Stimulated activated CD8-positive, alpha-beta memory T cell treated with anti-CD3 and anti-CD28 coated beads, Interleukin-4, amount 100 ng/mL, for 48 hours (primary cell): ENCODE data around the gene ETV2.
"Not testable (repeated sequence)": the region's sequence is repeated elsewhere in the genome, so short reads cannot be mapped to it uniquely, and the experiment has no call there.

ENCODE experiments used
- DNase-seq: peaks from one replicate; pipeline ENCODE4 v3.0.0-alpha.2; 2020

The ETV2 gene

DNA sequence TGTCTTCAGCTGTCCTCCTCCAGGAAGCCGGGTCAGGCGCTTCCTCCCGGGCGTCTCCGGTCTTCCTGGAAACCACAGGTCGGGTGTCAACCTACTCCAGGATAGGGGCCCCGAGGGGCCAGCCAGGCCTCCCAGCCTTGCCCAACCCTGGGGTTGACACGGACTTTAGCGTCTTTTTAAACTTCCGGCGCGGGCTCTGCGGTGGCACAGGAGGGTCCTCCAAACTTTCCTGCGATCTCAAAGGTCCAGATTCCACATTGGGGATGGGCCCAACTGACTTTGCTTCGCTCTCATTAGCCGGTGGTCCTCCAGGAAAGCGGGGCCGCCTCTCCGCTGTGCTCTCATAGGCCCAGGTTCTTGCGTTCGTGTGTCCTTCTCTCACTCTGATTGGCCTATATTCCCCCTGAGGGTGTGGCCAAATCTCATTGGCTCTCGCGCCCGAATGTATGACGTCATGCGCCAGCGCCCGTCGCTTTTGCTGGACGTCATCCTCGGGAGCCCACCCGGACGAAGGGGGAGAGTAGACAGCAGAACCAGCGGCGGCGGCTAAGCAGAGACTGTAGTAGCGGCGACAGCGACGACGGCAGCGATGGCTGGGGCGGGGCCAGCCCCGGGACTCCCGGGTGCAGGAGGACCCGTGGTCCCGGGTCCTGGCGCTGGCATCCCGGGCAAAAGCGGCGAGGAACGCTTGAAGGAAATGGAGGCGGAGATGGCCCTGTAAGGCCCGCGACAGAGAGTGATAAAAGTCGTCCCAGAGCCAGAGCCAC is 12.8 kb upstream of the ETV2 start, which contains the start of gene RBM42:
Gene RBM42 (plus strand): TSS at position 472 of the 767 bp plus-strand sequence. CDS start 118 bp downstream, at position 590.
- DNase-seq: peak; percentile 99

DNA sequence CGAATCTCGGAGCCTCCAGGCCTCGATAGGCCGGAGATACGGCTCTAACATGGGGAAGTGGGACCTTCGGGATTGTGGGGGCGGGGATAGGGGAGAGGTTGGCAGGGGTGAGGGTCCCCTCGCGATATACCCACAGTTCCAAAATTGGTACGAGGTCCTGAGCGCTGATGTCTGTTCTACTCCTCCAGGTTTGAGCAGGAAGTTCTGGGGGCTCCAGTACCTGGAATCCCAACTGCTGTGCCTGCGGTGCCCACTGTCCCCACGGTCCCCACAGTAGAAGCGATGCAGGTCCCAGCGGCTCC is 12.3 kb upstream of the ETV2 start:
- no peak for DNase-seq

DNA sequence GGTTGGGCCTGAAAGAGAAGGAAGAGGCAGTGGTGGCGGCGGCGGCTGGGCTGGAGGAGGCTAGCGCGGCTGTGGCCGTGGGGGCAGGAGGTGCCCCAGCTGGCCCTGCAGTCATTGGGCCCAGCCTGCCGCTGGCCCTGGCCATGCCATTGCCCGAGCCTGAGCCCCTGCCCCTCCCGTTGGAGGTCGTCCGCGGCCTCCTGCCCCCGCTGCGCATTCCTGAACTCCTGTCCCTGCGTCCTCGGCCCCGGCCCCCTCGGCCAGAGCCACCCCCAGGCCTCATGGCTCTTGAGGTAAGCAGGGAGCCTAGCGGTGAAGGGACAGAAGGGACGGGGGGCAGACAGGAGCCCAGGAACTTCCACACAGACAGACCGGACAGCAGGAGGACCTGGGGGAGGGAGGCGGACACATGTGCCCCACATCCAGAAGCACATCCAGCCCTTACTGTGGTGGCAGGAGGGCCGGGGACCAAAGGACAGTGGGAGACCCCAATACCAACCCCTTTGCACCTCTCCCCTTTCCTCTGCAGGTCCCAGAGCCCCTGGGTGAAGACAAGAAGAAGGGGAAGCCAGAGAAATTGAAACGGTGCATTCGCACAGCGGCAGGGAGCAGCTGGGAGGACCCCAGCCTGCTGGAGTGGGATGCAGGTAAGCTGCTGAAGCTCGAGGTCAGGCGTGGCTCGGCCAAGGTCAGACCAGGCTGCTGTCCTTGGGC is 7.7 kb upstream of the ETV2 start:
- DNase-seq: no peak

DNA sequence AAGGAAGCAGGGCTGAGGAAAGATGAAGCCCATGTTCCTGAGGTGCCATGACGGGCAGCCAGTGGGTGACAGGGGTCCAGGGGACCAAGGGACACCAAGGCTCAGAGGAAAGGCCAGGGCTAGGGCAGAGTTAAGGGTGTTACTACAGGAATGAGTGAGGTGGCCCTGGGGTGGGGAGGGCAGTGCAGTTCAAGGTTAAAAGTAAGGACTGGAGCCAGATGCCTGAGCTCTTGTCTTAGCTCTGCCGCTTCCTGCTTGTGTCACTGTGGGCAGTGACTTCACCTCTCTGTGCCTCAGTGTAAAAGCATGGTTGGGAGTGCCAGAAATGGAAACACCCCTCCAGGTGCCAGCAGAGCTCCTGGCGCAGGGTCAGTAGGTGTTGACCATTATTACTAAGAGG is 4.9 kb upstream of the ETV2 start:
- no peak for DNase-seq

DNA sequence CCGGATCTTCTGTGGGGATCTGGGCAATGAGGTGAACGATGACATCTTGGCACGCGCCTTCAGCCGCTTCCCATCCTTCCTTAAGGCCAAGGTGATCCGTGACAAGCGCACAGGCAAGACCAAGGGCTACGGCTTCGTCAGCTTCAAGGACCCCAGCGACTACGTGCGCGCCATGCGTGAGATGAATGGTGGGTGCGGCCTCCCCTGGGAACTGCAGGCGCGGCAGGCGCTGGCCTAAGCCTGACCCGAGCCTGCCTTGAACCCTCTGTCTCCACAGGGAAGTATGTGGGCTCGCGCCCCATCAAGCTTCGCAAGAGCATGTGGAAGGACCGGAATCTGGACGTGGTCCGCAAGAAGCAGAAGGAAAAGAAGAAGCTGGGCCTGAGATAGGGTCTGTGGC is 4.4 kb upstream of the ETV2 start:
- DNase-seq: no peak

DNA sequence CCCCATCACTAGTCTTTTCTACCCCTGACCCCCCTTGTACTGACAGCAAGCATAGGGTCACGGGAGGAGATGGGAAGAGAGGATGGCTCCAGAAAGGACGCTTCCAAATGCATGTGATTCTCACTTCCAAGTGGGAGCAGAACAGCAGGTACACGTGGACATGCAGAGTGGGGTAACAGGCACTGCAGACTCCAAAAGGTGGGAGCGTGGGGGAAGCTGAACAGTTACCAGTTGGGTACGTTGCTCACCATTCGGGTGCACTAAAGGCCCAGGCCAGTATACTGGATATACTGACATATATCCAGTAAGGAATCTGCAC is 2.3 kb upstream of the ETV2 start:
- no peak for DNase-seq

DNA sequence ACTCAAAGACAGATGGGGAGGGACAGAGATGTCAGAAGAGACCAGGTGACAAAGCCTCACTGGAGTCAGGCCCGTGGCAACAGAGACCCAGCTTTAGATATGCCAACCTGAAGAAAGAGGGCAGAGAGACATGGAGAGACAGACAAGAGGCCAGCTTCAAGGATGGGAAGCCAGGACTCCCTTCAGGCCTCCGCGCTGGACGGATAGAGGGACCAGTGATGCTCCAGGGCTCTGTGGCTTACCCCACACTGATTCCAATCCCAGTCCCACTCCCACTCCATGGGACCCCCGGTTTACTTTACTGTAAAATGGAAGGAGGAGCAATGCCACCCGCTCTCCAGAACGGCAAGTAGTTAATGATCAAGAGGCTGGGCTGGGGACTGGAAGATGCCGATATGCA is 1.7 kb upstream of the ETV2 start:
- DNase-seq: no peak

DNA sequence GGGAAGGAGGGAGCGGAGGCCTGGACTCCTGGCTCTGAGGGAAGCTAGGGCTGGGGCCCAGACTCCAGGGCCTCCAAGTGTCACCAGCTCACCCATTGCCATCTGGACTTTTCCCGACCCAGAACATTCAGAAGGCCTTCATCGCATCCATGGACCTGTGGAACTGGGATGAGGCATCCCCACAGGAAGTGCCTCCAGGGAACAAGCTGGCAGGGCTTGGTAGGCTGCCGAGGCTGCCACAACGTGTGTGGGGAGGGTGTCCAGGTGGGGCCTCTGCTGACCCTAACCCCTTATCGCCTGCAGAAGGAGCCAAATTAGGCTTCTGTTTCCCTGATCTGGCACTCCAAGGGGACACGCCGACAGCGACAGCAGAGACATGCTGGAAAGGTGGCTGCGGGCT is 767 bp downstream of the ETV2 start:
- DNase-seq: no peak

DNA sequence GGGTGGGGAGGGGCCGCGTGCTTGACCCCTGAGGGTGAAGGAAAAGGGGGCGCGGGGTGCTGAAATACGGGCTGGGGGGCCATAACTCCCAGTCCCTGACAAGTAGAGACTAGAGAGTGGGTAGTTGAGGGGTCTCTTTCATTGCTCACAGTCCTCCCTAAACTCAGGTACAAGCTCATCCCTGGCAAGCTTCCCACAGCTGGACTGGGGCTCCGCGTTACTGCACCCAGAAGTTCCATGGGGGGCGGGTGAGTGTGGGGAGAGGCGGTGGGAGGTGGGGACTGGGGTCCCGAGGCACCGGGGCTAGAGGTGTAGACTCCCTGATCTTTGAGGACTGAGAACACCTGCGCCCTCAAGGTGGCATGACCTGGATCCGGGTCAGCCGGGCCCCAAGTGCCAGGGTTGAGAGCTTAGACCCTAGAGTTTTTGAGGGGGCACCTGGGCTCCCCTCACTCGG is 1.3 kb downstream of the ETV2 start:
- DNase-seq: no peak

DNA sequence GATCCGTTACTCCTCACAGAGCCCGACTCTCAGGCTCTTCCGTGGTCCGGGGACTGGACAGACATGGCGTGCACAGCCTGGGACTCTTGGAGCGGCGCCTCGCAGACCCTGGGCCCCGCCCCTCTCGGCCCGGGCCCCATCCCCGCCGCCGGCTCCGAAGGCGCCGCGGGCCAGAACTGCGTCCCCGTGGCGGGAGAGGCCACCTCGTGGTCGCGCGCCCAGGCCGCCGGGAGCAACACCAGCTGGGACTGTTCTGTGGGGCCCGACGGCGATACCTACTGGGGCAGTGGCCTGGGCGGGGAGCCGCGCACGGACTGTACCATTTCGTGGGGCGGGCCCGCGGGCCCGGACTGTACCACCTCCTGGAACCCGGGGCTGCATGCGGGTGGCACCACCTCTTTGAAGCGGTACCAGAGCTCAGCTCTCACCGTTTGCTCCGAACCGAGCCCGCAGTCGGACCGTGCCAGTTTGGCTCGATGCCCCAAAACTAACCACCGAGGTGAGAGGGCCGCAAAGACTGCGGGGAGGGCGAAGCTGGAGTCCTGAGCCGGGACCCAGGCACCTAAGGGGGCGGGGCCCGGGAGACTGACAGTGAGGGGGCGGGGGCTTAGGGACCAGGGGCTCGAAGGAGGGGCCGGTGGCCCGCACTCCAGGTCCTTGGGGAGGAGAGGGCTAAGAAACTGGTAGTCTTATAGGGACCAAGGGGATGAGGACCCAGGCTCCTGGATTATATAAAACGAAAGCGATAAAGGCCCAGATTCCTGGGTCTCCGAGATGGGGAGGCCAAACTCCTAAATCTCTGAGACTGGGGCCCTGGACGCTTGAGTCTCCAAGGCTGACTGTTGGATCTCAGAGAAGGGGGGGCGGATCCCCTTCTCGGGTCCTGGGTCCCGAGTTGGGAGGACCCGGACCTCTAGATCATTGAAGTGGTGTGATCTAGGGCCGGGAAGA is 2.0 kb downstream of the ETV2 start:
- DNase-seq: peak; percentile 87

DNA sequence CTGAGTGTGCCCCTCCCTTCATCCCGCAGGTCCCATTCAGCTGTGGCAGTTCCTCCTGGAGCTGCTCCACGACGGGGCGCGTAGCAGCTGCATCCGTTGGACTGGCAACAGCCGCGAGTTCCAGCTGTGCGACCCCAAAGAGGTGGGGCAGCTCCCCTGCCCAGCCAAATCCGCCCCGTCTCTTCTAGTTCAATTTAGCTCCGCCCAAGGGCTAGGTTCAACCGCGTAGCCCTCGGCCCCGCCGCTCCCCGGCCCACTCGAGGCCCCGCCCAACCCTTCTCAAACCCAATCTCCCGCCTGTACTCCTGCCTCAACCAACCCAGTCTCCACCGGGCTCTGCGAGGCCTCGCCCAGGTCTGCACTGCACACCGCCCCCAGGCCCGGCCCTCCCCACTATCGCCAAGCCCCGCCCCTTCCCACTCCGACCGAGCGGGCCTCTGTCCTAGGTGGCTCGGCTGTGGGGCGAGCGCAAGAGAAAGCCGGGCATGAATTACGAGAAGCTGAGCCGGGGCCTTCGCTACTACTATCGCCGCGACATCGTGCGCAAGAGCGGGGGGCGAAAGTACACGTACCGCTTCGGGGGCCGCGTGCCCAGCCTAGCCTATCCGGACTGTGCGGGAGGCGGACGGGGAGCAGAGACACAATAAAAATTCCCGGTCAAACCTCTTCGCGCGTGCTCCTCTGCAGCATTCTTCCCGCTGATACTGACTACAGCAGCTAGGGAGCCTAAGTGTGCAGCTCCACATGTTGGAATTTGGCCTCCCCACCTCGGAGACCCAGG is 2.9 kb downstream of the ETV2 start:
- peak; percentile 97 for DNase-seq

DNA sequence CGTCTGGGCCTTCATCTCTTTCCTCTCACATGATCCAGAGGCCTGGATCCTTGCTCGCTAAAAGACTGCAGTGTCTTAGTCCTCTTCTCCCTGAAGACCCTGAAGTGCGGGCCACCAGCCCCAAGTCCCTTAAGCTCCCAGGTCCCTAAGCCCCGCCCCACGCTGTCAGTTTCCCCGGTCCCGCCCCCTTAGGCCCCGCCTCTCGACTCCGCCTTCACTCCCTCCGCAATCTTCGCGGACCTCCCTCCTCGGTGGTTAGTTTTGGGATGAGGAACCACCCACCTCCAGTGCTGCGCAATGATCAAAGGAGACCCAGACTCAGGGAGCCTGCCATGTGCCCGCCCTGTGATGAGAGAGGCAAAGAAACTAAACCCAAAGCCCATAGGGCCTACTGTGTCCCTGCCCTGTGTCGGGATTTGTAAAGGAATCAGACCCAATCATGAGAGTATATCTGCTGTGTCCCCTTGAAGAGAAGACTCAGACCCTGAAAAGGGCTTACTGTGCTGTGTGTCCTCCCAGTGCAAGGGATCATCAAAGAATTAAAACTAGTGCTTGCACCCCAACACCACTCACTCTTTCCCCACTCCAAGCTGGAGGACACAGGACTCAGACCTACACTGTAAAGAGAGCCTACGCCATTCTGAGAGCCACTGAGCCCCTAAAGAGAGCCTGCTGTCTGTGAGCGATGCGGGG is 3.6 kb downstream of the ETV2 start:
- DNase-seq: peak; percentile 98

DNA sequence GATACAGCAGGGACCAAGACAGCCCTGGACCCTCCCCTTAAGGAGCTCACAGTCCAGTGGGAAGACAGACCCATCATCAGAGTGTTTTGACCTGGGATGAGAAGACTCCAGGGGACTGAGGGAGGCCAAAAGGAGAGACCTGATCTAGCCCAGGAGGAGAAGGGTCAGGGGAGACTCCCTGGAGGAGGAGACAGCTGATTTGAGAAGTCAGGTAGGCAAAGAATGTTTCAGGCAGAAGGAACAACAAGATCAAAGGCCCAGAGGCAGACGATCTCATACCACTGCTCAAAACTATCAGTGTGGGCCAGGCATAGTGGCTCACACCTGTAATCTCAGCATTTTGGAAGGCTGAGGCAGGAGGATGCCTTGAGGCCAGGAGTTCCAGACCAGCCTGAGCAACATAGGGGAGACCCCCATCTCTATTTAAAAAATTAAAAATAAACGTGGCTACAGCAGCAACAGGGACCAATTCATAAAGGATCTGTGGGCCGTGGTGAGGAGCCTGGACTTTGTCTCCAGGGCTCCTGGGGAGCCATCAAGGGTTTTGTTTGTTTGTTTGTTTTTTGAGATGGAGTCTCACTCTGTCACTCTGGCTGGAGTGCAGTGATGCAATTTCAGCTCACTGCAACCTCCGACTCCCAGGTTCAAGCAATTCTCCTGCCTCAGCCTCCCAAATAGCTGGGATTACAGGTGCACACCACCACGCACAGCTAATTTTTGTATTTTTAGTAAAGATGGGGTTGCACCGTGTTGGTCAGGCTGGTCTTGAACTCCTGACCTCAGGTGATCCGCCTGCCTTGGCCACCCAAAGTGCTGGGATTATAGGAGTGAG is 4.4 kb downstream of the ETV2 start:
- no peak for DNase-seq

DNA sequence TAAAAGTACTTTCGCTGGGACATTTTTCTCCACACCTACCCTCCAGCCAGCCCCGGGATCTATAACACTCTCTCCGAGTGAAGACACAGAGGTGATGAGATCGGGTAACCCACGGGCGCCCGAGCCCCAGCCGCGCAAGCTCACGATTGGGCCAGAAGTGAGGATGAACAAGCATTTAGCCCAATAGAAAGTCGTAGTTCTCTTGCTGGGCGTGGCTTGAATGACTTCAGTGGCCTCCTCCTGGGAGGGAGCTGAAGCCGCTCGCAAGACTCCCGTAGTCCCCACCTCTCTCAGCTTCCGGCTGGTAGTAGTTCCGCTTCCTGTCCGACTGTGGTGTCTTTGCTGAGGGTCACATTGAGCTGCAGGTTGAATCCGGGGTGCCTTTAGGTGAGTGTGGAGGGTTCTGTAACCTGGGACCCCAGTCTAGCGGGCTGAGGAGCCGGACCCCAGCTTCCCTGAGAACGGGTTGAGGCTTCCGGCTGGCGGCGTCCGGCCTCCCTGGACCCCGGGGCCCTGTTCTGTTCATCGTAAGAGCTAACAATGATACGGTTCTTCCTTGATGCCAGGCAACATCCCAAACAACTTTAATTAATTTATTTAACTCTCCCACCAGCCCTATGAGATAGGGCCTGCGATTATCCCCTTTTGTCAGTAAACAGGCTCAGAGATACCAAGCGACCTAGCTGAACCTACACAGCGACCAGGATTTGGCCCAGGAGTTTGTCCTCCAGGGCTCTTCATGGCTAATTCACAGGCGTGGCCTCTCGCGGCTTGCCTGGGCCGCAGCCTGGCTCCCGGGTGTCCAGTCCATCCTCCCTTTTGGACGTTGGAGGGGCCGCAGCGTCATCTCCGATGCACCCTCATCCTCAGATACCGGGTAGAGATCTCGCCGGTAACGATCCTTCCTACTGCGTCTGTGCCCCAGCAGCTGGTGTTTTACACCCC is 6.7 kb downstream of the ETV2 start, which contains the start of gene COX6B1:
Gene COX6B1 (plus strand): TSS at position 307 of the 945 bp plus-strand sequence. CDS start 2,921 bp downstream, outside the sequence.
- peak; percentile 92 for DNase-seq

DNA sequence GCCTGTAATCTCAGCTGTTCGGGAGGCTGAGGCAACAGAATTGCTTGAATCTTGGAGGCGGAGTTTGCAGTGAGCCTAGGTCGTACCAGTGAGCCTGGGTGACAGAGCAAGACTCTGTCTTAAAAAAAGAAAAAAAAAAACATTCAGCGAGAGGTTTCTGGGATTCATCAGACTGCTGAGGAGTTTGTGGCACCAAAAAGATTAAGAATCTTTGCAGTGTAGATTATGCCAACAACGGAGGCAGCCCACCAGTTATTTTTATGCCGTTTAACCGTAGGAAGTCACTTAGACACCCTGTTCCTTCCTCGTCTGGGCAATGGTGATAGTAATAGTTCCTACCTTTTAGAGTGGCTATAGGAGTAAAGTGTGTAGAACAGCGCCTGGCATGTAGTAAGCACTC is 9.0 kb downstream of the ETV2 start:
- no peak for DNase-seq

DNA sequence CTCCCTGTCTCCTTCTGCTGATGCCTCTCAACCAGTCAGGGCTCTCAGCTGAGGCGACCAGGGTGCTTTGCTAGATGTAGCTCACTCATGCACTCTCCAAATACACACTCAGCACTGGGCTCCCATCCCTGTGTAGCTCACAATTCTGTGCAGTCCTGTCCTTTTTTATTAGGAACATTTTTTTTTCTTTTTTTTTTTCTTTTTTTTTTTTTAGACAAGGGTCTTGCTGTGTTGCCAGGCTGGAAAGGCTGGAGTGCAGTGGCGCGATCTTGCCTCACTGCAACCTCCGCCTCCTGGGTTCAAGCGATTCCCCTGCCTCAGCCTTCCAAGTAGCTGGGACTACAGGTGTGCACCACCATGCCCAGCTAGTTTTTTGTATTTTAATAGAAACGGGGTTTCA is 13.3 kb downstream of the ETV2 start:
- DNase-seq: not testable (repeated sequence)

DNA sequence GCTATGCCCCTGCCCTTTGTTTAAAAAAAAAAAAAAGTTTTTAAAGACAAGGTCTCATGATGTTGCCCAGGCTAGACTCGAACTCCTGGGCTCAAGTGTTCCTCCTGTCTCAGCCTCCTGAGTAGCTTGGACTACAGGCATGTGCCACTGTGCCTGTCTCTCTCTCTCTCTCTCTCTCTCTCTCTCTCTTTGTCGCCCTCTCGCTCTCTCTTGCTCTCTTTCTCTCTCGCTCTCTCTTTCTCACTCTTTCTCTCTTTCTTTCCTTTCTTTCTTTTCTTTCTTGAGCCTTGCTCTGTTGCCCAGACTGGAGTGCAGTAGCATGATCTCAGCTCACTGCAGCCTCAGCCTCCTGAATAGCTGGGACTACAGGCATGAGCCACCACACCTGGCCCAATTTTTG is 14.1 kb downstream of the ETV2 start:
- DNase-seq: no peak

DNA sequence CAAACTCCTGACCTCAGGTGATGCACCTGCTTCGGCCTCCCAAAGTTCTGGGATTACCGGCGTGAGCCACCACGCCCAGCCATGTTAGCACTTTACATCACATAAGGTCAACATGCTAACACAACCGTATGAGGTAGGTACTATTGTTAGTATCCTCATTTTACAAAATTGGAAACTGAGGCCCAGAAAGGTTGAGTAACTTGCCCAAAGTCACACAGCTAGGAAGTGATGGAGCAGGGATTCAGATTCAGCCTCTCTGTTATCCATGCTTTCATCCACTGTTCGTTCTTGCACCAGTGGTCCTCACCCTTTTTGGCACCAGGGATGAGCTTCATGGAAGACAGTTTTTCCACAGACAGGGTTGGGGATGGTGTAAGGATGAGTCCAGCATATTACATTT is 15.2 kb downstream of the ETV2 start:
- no peak for DNase-seq

DNA sequence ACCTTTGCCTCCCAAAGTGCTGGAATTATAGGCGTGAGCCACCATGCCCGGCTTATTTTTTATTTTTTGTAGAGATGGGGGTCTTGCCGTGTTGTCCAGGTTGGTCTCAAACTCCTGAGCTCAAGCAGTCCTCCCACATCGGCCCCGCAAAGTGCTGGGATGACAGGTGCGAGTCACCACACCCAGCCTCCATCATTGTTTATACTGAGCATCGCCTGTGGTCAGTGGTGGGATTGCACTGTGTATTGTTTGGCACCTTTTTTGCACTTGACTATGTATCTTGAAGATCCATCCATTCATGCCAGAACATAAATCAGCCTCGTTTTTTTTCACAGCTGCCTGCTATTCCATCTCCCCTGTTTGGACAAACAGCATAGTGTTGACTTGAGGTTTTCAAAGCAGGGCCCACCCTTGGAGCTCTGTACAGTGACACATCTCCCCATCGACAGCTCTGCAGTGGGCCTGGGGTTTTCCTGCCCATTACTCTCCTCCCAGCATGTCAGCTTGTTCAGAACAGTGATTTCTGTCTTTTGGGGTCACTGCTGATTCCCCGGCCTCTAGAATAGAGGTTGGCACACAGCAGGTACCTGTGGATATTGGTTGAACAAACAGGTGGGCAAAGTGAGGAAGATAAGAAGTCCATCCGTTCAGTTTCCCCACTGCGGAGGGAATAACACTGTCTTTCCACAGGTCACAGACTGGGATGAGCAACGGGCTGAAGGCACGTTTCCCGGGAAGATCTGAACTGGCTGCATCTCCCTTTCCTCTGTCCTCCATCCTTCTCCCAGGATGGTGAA is 16.6 kb downstream of the ETV2 start:
- DNase-seq: no peak
